HFF-Myc (cell line): ENCODE measurements around the gene PDS5A.
"Not testable (repeated sequence)": the region's sequence is repeated elsewhere in the genome, so short reads cannot be mapped to it uniquely, and the experiment has no call there.

ENCODE experiments used
- DNase-seq: peaks from one replicate; pipeline ENCODE4 v3.0.0-alpha.2; 2011; ENCODE audit warnings: low read depth; ENCODE audit errors: extremely low read depth
- H3K4me3 ChIP-seq: replicated peaks from 2 replicates; pipeline ENCODE4 v1.5.1; 2011; ENCODE audit warnings: low read depth, mild to moderate bottlenecking, control low read depth, low read length
- TF ChIP-seq, protein P1 (sequence below): IDR thresholded peaks from 2 replicates; pipeline ENCODE4 v1.5.1; 2012; ENCODE audit warnings: mild to moderate bottlenecking, low read depth, low read length, control low read depth; ENCODE audit errors: missing control alignments

PDS5A gene

GRCh38 chr4:39840027-39840426 lies 137.7 kb downstream of the PDS5A start:
- TF ChIP-seq, protein P1, sequence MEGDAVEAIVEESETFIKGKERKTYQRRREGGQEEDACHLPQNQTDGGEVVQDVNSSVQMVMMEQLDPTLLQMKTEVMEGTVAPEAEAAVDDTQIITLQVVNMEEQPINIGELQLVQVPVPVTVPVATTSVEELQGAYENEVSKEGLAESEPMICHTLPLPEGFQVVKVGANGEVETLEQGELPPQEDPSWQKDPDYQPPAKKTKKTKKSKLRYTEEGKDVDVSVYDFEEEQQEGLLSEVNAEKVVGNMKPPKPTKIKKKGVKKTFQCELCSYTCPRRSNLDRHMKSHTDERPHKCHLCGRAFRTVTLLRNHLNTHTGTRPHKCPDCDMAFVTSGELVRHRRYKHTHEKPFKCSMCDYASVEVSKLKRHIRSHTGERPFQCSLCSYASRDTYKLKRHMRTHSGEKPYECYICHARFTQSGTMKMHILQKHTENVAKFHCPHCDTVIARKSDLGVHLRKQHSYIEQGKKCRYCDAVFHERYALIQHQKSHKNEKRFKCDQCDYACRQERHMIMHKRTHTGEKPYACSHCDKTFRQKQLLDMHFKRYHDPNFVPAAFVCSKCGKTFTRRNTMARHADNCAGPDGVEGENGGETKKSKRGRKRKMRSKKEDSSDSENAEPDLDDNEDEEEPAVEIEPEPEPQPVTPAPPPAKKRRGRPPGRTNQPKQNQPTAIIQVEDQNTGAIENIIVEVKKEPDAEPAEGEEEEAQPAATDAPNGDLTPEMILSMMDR: no peak
- DNase-seq: no peak
- H3K4me3 ChIP-seq: no peak overlapping the region

DNA sequence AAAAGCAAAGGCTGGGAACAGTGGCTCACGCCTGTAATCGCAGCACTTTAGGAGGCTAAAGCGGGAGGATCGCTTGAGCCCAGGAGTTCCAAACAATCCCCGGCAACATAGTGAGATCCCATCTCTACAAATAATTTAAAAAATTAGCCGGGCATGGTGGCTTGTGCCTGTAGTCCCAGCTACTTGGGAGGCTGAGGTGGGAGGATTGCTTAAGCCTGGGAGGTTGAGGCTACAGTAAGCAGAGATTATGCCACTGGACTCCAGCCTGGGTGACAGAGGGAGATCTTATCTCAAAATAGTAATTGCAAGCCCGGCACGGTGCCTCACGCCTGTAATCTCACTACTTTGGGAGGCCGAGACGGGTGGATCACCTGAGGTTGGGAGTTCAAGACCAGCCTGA lies 139.3 kb downstream of the PDS5A start:
- DNase-seq, H3K4me3 ChIP-seq: not testable (repeated sequence)

DNA sequence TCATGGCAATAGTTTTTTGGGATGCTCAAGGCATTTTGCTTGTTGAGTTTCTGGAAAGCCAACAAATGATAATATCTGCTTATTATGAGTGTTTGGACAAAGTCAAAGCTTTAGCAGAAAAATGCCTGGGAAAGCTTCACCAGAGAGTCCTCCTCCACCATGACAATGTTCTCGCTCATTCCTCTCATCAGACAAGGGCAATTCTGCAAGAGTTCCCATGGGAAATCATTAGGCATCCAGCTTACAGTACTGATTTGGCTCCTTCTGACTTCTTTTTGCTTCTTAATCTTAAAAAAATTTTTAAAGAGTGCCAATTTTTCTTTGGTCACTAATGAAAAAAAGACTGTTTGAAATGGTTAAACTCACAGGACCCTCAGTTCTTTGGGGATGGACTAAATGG lies 143.4 kb downstream of the PDS5A start:
- TF ChIP-seq, protein P1: no peak
- no peak overlapping the region for H3K4me3 ChIP-seq
- DNase-seq: no peak

GRCh38 chr4:39825741-39826231 lies 151.9 kb downstream of the PDS5A start:
- no peak overlapping the region for H3K4me3 ChIP-seq
- TF ChIP-seq, protein P1: no peak
- no peak for DNase-seq

DNA sequence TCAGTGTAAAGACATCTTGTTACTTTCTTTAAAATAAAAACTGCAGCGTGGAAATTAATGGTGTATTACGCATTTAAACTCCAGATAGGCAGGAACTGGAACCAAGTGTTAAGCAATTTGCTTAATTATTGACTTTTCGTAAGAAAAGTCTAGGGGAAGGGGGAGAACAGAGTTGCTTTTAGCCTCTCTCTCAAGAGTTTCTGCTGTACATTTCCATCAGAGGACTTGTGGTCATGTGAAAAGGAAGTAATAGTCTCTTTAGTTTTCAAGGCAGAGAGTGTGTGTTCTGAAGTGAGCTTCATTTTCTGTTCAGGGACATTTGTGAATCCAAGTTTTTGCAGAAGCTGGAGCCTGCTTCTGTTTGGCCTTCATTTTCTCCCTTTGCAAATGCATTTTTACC lies 152.6 kb downstream of the PDS5A start:
- no peak for DNase-seq
- H3K4me3 ChIP-seq: no peak overlapping the region
- TF ChIP-seq, protein P1: no peak

DNA sequence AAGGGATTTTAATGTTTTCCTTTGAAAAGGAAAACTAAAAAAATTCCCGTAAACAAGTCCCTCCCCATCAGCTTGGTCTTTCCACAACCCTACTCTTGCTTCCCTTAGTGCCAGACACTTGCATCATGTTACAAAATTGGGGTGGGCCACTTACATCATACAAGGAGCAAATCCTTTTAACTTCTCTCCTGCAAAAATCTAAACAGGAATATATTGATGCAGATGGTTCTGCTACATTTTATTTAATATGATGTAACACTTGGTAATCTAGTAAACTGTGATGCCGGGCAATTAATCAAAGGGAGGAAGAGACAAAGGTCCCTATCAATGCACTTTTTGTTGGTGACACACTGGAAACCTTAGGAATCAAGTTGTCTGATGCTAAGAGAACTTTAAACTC lies 154.5 kb downstream of the PDS5A start:
- H3K4me3 ChIP-seq: no peak overlapping the region
- DNase-seq: no peak
- TF ChIP-seq, protein P1: no peak

DNA sequence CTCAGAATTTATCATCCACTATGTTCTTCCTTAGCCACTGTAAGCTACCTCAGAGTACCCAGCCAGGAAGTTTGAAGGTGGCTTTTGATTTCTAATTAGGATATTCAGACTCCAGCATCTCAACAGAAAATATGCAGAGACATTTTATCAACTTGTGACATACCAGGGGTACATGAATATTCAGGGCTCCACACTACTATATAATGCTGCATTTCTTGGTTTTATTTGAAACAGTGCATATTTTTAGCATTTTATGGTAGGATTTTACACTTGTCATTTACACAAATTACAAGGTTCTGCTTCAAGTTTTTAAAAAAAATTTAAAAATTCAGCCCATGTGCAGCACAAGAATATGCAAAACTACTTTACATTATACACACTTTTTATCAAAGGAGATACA lies 155.0 kb downstream of the PDS5A start:
- no peak overlapping the region for H3K4me3 ChIP-seq
- DNase-seq: no peak
- TF ChIP-seq, protein P1: no peak
